GM21381 (cell line): ENCODE measurements around the gene NVL.

ENCODE experiments used
- ATAC-seq: cut with Tn5 transposase; IDR thresholded peaks from one replicate; pipeline ENCODE4 v1.9.1; 2021; ENCODE audit warnings: mild to moderate bottlenecking, moderate library complexity; ENCODE audit not compliant: unreplicated experiment

The NVL gene

GRCh38 chr1:224201383-224201782 is 128.6 kb downstream of the NVL start:
- ATAC-seq: no peak

GRCh38 chr1:224199679-224200078 is 130.3 kb downstream of the NVL start:
- ATAC-seq: no peak

GRCh38 chr1:224198572-224198971 is 131.4 kb downstream of the NVL start:
- no peak for ATAC-seq

- no peak for ATAC-seq
Observed at GRCh38 chr1:224196813-224197600, 133.0 kb downstream of the NVL start.

- no peak for ATAC-seq
Observed at GRCh38 chr1:224193319-224193966, 136.5 kb downstream of the NVL start.

GRCh38 chr1:224192082-224192788 is 137.7 kb downstream of the NVL start:
- no peak for ATAC-seq

- ATAC-seq: no peak
Observed at GRCh38 chr1:224189561-224189960, 140.4 kb downstream of the NVL start.

- no peak for ATAC-seq
Observed at GRCh38 chr1:224188286-224188685, 141.7 kb downstream of the NVL start.

GRCh38 chr1:224185208-224185607 is 144.8 kb downstream of the NVL start:
- no peak for ATAC-seq

GRCh38 chr1:224183591-224184312 is 146.2 kb downstream of the NVL start:
- peak; percentile 42 for ATAC-seq

GRCh38 chr1:224182866-224183590 is 146.9 kb downstream of the NVL start, which contains the start of gene DEGS1:
Gene DEGS1 (plus strand): TSS chr1:224183240. CDS start chr1:224183337, 97 bp downstream.
- peak; percentile 62 for ATAC-seq

- peak; percentile 39 for ATAC-seq
Observed at GRCh38 chr1:224182057-224182865, 147.7 kb downstream of the NVL start.

- no peak for ATAC-seq
Observed at GRCh38 chr1:224181453-224181810, 148.5 kb downstream of the NVL start.

GRCh38 chr1:224180783-224181452 is 149.1 kb downstream of the NVL start:
- no peak for ATAC-seq

- no peak for ATAC-seq
Observed at GRCh38 chr1:224178894-224179293, 151.1 kb downstream of the NVL start.

GRCh38 chr1:224177356-224177999 is 152.5 kb downstream of the NVL start:
- no peak for ATAC-seq
